Measurements from ENCODE around the gene LAMB3.

The LAMB3 gene

DNA sequence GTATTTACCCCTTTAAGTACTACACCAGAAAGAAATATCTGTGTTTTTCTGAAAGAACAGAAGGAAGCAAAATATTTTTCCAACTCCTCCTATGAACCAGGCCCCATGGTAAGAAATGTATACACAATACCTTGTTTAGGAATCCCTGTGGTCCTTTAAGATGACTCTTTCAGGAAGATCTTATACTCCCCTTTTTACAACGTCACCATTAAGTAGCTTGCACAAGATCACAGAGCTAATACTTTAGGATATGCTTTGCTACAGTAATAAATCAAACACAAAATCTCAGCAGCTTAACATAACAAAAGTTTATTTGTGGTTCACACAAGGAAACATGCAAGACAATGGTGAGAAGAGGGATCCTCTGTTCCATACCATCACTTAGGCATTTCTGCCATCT is 8.8 kb upstream of the LAMB3 start:
- DNase-seq: no peak

DNA sequence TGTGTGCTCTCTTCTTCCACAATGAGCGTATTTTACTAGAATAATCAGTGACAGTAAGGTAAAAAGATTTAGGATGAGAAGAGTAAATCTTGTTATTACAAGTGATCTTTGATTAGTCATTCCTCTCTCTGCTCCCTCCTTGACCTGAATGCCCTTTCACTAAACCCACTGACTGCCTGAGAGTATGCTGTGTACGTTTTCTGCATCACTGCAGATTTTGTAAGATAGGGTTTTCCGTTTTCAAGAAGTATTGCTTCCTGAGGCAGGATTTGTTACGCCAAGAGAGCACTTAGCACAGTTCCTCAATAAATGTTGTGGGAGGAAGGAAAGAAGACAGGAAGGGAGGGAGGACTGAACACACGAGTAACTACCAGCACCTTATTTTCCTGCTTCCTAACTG is 7.7 kb upstream of the LAMB3 start:
- DNase-seq: no peak

DNA sequence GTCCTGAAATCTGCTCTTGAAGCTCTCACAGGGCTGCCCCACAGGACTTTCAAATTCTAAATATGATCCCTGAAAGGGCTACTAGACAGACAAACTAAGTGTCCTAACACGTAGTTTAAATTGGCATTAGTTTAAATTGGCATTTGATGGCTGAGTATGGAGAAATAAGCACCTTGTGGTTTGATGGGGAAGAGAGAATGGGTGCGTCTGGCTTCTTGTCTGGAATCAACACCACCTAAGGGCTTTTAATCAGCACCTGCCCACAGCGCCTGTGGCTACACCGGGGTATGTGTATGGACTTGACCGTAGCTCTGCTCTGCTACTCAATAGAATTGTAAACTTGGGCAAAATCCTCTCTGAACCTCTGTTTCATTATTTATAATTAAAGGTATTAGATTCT is 5.7 kb upstream of the LAMB3 start:
- no peak for DNase-seq

DNA sequence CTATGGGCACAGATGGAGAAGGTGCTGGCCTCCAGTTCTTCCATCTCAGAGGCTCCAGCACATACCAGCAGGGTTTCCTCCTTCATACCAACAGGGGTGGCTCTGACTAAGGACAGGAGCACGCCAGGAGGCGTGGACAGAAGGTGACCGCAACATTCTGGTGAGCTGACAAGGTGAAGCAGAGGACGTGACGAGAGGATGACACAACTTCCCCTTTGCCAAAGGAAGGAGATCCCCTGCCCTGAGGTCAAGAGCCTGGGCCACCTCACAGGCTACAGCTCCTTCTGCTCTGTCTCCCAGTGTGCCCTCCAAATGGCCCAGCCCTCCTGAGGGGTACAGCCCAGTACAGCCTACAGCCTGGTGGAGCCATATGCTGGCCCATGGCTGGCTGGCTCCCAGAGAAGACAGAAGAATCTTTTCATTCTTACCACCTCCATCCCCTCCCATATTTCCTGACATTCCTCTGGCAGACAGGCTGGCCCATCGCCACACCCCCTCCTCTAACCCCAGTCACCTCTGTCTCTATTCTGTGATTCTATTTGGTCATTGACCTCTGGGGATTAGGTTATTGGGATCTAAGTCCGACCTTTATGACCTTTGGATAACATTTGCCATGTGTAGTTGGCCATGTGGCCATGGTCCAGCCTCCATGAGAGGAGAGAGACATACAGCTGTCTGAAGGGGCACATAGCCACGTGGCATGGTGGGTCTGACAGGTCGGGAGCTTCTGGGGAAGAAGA is 5.1 kb upstream of the LAMB3 start:
- DNase-seq: no peak

DNA sequence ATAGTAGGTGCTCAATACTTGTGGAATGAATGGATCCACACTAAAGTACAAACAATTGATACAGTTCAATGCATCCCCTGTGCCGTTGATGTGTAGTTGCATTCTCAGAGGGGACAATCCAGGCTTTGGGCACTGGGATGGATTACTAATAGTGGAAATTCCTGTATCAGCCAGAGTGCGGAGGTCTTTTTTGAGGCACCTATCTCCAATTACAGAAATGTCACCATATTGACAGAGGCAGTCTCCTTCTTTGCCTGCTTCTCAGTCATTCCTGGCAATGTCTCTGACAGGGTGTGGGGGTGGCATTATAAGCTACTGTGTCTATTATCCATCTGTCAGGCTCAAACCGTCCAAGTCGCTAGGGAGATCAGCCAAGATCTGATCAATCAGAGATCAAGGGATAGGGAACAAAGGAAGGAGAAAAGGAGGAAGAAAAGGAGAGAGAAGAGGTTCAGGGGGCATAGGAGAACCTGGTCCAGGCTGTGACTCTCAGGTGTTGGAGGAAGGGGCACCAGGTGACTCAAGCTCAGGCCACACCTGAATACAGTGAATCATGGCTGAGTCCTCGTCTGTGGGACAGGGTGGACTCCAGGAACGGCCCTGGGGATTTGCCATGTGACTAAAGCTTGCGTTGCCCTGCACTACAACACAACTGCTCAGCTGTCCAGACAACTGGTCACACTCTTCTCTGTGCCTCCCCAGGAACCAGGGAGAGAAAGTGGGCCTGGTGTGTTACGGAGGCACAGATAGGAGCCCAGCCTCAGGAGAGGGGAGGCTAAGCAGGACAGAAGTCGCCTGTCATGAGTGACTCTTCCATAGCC is 3.4 kb upstream of the LAMB3 start:
- no peak for DNase-seq

DNA sequence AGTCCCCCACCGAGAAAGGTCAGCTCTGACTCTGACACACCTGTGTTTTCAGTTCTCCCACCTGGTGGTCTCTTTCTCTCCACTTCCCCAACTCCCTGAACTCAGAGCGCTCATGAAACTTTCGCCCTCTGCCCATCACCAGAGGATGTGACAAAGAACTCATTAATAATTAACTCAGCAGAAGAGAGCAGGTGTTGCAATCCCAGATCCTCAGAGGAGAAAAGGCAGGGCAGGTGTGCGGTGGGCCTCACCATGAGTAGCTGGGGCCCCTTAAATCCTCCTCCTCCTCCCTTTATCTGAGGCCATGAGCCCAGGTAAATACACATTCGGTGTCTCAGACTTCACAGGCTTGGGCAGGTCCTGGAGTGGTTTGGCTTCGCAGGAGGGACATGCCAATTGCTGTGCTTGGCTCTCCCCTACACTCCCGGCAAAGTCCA is 1.7 kb upstream of the LAMB3 start:
- no peak for DNase-seq

DNA sequence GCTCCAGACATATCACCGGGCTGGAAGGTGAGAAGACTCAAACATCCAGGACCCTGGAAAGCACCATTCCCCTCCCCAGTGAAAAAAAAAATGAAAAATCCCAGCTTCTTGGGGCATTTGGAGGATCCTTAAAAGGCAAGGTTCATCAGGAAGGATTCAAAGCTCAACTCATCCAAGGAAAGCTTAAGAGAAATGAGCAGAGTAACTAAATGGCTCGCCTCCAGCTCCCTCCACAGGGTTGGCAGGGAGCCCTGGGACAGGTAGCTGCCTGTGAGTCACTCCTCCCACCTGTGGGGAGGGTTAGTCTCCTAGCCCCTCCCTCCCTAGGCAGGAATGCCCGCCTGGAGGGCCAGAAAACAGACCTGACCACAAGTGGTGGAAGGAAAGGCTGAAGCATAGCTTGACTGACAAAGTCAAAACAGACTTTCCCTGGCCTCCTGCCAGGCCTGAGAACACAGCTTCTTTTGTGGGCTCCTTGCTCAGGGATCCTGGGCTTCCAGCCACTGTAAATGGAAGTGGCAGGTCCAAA is 712 bp upstream of the LAMB3 start:
- DNase-seq: peak; percentile 31

DNA sequence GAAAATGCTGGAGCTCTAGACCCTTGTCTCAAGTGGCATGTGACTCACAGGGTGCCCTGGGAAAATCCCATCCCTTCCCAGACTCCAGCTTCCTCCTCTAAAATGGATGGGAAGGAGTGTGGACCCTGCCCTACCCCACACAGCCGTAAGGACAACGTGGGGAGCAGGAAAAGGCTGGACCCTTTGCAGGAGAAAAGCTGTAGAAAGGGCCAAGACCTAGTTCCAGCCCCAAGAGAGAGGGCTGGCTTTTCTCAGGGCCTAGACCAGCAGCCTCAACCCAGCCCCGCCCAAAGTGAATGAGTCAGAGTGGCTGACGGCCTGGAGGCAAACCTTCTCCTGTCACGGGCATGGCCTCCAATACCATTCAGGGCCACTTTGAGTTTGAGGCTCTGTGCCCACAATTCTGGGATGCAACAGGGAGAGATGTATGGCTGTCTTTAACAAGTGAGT is 1.1 kb downstream of the LAMB3 start:
- peak; percentile 31 for DNase-seq

DNA sequence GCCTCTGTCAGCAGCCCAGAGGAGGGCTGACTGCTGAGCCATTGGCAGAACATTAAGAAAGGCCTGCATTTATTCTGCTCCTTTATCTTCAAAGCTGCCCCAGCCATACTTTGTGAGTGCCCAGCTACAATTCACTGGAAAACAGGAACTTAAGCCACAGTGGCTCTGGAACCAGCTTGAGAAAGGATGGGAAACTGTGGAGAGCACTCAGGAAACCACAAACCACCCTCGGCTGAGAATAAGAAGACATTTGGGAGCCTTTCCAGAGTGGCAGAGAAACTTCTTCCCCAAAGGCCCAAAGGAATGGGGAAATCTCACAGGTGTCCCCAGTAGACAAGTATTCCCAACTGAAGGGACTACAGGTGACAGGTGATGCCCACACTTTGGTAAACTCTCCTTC is 1.8 kb downstream of the LAMB3 start:
- DNase-seq: no peak

DNA sequence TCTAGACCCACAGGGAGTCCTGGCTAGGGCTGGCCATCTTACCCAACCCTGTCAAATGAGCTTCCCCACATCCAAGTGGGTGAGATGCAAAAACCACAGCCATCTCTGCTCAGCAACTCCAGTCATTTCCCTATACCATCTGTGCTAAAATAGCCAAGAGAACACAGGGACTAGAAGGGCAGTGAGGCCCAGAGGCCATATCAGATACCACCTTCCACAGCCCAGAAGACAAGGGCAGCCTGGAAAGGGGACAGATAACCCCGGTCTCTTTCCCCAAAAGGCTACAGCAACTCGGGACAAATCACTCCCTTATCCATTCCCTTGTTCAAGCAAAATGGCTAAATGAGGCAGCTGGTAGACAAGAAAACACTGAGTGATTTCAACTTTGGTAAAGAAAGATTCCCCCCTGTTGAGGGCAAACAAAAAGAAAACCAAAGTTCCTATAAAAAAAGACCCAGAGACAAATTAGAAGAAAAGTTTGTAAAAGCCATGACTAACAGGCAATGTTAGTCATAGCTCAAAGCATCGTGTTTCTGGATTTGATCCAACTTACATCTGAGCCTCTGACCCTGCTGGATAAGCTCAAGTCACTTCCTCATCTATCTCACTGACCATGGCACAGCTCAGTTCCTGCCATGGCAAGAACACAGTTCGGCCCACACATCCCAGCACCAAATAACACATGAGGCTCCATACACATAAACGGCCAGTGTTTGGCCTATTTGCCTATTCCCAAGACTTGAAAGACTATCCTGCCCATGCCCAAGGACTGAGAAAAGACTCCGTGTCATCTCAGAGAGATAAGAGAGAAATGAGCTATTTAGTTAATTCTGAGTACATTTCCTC is 3.1 kb downstream of the LAMB3 start:
- no peak for DNase-seq

DNA sequence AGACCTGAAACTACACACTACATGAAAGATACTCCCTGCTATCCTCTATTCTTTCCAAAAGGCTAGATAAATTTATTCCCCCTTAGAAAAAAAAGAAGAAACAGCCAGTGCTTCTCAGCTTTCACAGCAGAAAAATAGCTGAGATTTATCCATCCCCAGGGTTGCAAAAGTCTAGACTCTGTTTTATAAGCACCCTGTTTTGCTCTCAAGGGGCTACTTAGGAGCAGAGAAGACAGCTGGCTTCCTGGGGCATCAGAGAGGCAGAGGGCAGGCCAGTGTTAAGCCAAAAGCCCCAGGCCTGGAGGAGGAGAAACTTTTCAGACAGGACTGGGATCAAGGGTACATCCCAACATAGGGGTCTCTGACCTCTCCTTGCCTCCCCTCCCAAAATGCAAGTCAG is 3.9 kb downstream of the LAMB3 start:
- DNase-seq: no peak

DNA sequence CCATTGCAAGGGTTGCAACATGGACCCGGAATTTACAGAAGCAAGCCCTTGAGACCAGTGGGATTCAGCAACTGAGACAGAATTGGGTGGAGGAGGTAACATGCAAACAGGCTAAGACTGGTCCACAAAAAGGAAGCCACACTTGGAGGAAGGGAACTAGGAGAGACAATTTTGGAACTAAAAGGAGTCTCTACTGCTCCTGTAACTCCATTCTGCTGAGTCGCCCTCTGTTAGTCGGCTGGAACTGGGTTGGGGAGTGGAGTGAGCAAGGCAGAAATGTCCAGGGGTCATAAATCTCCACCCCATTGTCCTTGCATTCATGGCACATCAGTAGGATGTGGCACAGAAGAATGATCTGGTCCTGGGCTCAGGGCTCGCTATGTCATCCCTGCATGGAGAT is 5.1 kb downstream of the LAMB3 start:
- DNase-seq: no peak

DNA sequence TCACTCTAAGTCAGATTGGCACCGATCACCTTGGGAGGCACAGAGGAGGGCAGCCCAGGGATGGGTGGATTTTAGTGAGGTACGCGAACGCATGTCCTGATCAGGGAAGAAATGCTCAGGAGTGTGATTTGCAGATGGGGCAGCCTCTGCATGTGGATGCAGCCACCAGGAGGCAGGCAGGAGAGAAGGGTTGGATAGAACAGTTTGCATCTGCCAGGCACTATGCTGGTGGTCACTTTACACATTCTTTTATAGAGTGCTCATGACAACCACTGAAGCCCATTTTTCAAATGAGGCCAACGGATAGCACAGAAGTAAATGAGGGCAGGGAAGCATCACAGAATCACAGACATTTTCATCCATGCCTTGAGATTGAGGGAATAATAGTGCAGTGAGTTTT is 5.7 kb downstream of the LAMB3 start:
- DNase-seq: no peak

DNA sequence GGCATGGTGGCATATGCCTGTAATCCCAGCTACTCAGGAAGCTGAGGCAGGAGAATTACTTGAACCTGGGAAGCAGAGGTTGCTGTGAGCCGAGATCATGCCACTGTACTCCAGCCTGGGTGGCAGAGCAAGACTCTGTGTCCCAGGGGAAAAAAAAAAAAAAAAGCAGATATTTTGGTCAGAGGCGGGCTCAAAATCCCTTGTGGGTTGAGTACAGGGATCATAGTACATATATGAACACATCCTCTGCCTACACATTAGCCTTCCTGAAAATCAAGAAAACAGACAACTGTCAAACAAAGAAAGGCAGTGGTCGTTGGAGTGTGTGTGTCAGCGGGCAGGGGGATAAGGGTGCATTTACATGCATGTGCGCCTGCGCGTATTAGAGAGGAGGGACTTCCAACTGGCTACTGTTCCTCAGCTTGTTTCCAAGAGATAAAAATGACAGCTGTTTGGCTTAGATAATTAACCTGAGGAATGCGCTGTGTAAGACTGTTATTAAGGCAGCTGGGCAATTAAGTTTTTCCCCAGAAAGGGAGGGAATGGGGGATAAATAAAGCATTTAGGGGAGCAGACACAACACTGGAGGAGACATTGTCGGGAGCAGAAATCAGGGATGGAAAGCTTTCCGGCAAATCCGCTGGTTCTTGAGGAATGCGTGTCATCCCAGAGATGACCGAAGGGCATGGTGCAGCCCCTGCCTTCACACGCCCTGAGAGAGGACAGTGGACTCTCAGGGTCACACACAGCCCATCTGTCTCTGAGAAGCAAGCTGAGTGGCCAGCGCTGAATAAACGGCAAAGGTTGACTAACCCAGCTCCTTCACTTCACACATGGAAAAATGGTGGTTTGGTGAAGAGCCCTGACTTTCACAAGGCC is 6.4 kb downstream of the LAMB3 start:
- no peak for DNase-seq

DNA sequence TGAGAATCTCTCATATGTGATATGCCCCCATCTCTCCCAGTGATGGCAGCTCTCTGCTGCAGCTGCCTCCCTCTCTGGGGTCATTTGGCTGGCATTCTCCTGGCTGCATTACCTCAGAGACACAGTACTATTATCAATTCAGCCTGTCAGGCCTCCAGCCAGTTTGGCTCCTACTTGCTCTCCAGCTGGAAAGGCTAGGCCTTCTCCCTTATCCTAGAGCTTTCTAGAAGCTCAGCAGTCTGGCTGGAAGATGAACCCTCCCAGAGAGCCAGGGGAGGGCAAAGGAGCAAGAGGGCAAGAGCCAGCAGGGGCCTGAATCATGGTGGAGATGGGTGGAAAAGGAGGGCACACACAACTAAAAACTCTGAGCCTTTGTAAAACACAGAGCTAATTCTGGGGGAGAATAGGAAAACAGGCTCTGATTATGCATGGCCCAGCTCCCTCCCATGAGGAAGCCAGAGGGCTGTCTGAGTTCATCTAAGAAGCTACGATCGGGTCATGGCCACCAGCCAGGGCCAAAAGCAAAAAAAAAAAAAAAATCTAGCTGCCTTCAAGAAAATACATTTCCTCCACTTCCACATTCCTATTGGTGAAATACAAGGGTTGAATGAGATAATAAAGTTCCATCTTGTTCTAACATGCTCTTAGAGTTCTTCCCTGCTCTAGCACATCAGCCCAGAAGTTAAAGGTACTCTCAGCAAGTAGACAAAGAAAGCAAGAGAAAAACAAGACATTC is 8.8 kb downstream of the LAMB3 start:
- no peak for DNase-seq

DNA sequence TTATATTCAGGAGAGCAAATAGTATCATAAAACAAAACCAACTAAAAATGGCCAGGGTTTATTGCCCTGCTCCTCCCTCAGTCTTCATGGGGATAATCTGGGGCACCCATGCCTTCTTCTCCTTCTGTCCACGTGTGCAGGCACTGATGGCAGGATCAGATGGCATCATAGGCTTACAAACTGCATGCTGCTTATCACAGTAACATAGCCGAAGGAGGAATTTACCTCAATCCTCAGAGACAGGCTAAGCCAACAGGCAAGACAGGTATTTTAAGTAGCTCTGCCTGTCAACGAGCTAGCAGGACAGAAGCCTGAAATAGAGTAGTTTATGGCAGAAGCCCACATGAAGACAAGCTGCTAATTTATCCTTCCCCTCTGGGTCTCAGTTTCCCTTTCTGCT is 9.4 kb downstream of the LAMB3 start:
- DNase-seq: no peak

DNA sequence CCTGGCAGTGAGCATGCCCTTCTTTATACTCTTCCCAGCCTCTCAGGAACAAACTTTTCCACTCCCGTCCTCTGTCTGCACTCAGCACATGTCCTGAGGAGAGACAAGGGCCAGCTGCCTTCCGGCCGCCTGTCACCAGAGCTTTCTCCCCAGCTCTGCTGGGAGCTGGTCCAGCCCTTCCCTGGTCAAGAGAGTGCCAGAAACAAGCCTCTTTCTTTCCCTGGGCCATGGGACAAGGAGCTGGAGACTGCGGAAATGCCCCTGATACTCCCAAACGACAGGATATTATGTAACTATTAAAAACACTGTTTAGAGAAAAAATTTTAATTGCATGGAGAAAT is 10.4 kb downstream of the LAMB3 start:
- no peak for DNase-seq

DNA sequence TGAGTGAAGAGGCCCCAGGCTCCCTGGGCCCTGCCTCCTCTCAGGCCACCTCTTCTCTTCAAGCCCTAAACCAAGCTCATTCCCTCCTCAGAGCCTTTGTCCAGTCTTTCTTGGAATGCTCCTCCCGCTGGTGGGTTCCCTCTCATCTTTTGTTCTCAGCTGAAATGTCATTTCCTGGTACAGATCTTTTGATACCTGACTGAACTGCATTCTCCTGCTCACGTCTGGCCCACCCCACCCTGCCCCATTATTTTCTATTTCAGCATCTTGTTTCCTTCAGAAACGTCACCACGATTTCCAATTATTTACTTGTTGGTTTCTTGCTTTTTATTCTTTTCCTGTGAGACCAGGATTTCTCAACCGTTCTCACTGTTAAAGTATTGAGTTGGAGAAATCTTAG is 16.4 kb downstream of the LAMB3 start:
- no peak for DNase-seq

DNA sequence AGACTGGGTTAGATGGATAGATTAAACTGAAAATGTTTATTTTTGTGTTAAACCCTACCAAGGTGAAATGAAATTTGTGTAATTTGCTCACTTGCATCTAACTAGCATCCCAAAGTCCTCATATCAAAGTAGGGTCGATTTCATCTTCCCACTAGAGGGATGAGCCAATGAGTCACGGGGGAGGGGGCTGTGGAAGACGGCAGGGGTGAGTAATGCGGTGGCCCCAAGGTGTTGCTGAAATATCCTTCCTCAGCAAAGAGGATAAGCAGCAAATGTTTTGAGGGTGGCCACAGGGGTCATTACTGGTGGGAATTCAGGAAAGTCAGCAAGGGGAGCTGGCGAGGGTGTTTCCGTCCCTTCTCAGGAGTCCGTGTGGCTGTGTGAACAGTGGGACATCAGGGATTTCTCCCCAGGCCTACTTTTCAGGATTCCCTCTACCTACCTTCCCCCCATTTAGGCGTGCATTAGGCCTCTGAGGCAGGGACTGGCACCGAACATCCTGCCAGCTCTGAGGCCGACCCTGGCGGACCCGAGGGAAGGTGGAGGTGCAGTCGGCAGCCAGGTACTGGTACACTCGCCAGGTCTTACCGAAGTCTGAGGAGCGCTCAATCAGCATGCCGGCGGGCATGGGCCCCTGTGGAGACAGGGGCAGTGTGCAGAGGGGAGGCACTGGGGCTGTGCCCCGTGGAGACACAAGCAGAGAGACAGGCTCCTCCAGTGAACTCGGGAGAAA is 18.1 kb downstream of the LAMB3 start:
- DNase-seq: no peak

DNA sequence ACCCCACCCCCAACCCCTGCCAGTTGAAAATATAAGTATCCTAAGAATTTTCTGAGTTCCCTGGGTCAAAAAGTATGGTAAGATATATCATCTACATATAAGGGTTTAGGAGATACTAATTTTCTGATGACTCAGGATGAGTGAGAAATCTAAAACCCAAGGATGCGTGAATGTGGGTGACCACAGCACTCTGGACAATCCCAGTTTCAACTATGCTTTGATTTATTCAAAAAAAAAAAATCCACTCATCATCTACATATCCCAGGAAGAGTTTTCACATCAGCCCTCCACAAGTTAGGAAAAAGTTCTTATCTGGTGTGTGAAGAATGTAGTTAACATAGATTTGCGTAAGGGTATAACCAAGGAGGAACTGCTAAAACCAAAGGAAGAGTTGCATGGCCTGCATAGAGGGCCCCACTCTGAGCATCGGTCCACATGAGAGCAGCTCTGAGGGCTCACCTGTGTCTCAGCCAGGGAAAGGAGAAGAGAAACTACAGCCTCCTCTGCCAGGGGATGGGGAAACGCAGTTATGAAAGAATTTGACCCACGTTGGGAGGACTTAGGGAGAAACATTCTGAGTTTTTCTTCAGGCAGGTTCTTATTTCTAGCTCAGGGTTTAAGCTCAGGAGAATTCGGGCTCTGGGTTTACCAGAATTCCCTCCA is 18.8 kb downstream of the LAMB3 start:
- no peak for DNase-seq

Measured in activated naive CD4-positive, alpha-beta T cell treated with anti-CD3 and anti-CD28 coated beads, Interleukin-2, amount 50 U/mL, for 16 hours (primary cell).